Tibial nerve (tissue), 3 donors: ENCODE results near the gene GIT1.

Source experiments
- POLR2A ChIP-seq, 2 donors: fragments of 450-650 bp; IDR thresholded peaks; one replicate each; pipeline ENCODE4 v1.6.1; 2017; ENCODE audit warnings: antibody characterized with exemption in 2 of 2, mild to moderate bottlenecking in 2 of 2, moderate library complexity in 2 of 2
- TF ChIP-seq, protein P1 (sequence below), 5 experiments: fragments of 200-600 bp in 3 of 5; fragments of 450-650 bp in 2 of 5; sonication (generic) in 3 of 5; IDR thresholded peaks; one replicate each; pipeline ENCODE4 v1.5.1; 2016 to 2019; ENCODE audit warnings: antibody characterized with exemption in 5 of 5, mild to moderate bottlenecking in 3 of 5, moderate library complexity in 2 of 5

DNA sequence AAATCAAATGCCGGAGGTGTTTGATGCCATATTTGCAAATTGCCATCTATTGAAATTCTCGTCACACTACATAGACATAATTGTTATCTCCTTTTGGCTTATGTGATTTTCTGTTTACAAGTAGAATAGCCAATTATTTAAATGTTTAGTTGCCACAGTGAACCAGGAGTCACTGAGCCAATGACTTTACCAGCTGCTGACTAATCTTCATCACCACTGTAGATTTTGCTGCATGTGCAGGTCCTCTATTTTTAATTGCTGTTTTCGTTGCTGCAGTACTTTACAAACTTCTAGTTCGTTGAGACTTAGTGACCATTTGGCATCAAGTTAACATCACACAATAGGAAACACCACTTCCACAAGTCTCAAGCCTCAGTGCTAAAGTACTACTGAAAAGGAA is 45.4 kb downstream of the GIT1 start:
- TF ChIP-seq, protein P1, sequence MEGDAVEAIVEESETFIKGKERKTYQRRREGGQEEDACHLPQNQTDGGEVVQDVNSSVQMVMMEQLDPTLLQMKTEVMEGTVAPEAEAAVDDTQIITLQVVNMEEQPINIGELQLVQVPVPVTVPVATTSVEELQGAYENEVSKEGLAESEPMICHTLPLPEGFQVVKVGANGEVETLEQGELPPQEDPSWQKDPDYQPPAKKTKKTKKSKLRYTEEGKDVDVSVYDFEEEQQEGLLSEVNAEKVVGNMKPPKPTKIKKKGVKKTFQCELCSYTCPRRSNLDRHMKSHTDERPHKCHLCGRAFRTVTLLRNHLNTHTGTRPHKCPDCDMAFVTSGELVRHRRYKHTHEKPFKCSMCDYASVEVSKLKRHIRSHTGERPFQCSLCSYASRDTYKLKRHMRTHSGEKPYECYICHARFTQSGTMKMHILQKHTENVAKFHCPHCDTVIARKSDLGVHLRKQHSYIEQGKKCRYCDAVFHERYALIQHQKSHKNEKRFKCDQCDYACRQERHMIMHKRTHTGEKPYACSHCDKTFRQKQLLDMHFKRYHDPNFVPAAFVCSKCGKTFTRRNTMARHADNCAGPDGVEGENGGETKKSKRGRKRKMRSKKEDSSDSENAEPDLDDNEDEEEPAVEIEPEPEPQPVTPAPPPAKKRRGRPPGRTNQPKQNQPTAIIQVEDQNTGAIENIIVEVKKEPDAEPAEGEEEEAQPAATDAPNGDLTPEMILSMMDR (IDR thresholded peaks at IDR 0.05), result no peak
- no peak for TF ChIP-seq POLR2A (IDR thresholded peaks at IDR 0.05)
